Stomach (tissue), 9 donors: ENCODE results near the gene SSC5D. TPM values are rescaled to one million over a fixed set of nuclear protein-coding genes. Genes with fewer than 3 reads are reported as not detected.

Experiments used
- DNase-seq, 2 donors: peaks; one replicate each; pipeline versions ENCODE4 v3.0.0 to v3.0.0-alpha.2; 2013 to 2019
- H3K27ac ChIP-seq, 5 donors: fragments of 200-600 bp in 4 of 5; sonication (generic) in 4 of 5; one replicate each; pipeline ENCODE4 v1.5.1; 2013 to 2019; ENCODE audit warnings: mild to moderate bottlenecking in 1 of 5, moderate library complexity in 1 of 5
- H3K27me3 ChIP-seq, 3 donors: fragments of 200-600 bp; sonication (generic); one replicate each; pipeline ENCODE4 v1.5.1; 2017 to 2019; ENCODE audit warnings: mixed run types in 1 of 3
- H3K36me3 ChIP-seq, 4 donors: fragments of 200-600 bp; sonication (generic); 1 replicate in 3 of 4; 2 replicates in 1 of 4; pipeline ENCODE4 v1.5.1; 2016 to 2019
- H3K4me1 ChIP-seq, 4 donors: fragments of 200-600 bp; sonication (generic); one replicate each; pipeline ENCODE4 v1.5.1; 2016 to 2019
- H3K4me3 ChIP-seq, 4 donors: fragments of 200-600 bp; sonication (generic) in 3 of 4; one replicate each; pipeline ENCODE4 v1.5.1; 2016 to 2019; ENCODE audit warnings: mild to moderate bottlenecking in 1 of 4
- H3K9me3 ChIP-seq, 4 donors: fragments of 200-600 bp; sonication (generic); one replicate each; pipeline ENCODE4 v1.5.1; 2016 to 2019
- EP300 ChIP-seq: sonication (generic); formaldehyde crosslinking; IDR thresholded peaks from one replicate; pipeline ENCODE4 v1.6.1; 2017; ENCODE audit warnings: antibody characterized with exemption
- POLR2A ChIP-seq, 4 donors: fragments of 450-650 bp; IDR thresholded peaks; one replicate each; pipeline ENCODE4 v1.6.1; 2016; ENCODE audit warnings: antibody characterized with exemption in 4 of 4, control low read depth in 2 of 4, mild to moderate bottlenecking in 1 of 4, moderate library complexity in 1 of 4
- POLR2AphosphoS5 ChIP-seq, 3 donors: sonication (generic); formaldehyde crosslinking; IDR thresholded peaks; one replicate each; pipeline ENCODE4 v1.6.1; 2016; ENCODE audit warnings: antibody characterized with exemption in 3 of 3
- WGBS, 5 donors: extraction: QIAGEN DNeasy Blood & Tissue Kit in 3 of 5; methylation state at CpG; one replicate each; pipeline versions ENCODE4 v1.1.5 to v1.1.7; 2013 to 2018; 5-methylcytosine and 5-hydroxymethylcytosine counted together
- intact Hi-C: fragments of 100-400 bp; cut with DNase I; formaldehyde crosslinking; loops from one replicate; pipeline ENCODE4 v1.15.1; 2023; ENCODE audit warnings: low total_unique reads
- polyA plus RNA-seq, 3 donors: library from polyadenylated mRNA; stranded (reverse); fragments of 200-250 nt; gene quantifications; one replicate each; pipeline ENCODE4 v1.2.3, GENCODE V29; 2013
- total RNA-seq, 5 donors: library from RNA; depleted of rRNA; stranded (reverse); fragments of >200 nt; gene quantifications; one replicate each; pipeline versions ENCODE4 v1.1.0 to v1.2.3, GENCODE V29; 2014 to 2016
- TF ChIP-seq, protein P1 (sequence below), 7 experiments: fragments of 450-650 bp in 4 of 7; fragments of 200-600 bp in 3 of 7; sonication (generic) in 3 of 7; IDR thresholded peaks; one replicate each; pipeline ENCODE4 v1.5.1; 2016 to 2019; ENCODE audit warnings: antibody characterized with exemption in 7 of 7, control low read depth in 2 of 7, mild to moderate bottlenecking in 1 of 7
- donor health status: healthy with polysubstance abuse.
- donor health status: Bipolar disorder and iron deficiency.
- donor health status: healthy.

SSC5D gene
- total and polyA plus RNA-seq, 8 donors, result 0.46 to 15.1 (median 2.2) TPM; not detected in 1

DNA sequence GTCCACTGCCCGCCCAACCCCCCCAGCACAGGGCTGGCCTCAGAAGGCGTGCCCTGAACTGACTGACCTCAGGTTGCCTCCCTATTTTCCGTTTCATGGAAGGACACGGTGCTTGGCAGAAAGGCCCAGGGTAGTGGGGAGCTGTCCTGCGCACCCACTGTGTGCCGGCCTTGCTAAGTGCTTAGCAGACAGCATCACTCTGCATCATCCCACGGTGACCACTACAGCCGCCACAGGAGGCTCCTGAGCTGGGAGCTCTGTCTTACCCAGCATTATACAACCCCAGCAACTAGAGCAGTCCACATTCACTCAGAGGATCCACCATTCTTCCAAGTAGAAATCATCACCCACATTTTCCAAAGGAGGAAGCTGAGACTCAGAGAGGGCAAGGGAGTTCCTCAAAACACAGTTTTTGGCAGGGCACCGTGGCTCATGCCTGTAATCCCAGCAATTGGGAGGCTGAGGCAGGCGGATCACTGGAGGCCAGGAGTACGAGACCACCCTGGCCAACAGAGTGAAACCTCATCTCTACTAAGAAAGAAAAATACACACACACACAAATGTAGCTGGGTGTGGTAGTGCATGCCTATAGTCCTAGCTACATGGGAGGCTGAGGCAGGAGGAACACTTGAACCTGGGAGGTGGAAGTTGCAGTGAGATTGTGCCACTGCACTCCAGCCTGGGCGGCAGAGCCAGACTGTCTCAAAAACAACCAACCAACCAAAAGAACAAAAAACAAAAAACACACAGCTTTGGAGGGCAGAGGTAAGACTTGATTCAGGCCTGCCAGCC is 47.1 kb downstream of the SSC5D start:
- intact Hi-C loops, result no loop called here
- no peak for TF ChIP-seq POLR2AphosphoS5 (IDR thresholded peaks at IDR 0.05)
- TF ChIP-seq EP300, result no peak
- TF ChIP-seq POLR2A (IDR thresholded peaks at IDR 0.05), result no peak
- TF ChIP-seq, protein P1, sequence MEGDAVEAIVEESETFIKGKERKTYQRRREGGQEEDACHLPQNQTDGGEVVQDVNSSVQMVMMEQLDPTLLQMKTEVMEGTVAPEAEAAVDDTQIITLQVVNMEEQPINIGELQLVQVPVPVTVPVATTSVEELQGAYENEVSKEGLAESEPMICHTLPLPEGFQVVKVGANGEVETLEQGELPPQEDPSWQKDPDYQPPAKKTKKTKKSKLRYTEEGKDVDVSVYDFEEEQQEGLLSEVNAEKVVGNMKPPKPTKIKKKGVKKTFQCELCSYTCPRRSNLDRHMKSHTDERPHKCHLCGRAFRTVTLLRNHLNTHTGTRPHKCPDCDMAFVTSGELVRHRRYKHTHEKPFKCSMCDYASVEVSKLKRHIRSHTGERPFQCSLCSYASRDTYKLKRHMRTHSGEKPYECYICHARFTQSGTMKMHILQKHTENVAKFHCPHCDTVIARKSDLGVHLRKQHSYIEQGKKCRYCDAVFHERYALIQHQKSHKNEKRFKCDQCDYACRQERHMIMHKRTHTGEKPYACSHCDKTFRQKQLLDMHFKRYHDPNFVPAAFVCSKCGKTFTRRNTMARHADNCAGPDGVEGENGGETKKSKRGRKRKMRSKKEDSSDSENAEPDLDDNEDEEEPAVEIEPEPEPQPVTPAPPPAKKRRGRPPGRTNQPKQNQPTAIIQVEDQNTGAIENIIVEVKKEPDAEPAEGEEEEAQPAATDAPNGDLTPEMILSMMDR (IDR thresholded peaks at IDR 0.05), result no peak
- no peak overlapping the region for H3K27ac ChIP-seq
- H3K27me3 ChIP-seq, result peaks cover 0 to 11% (median 0%) of the 10 kb centered on the region in 3 donors
- no peaks in the 10 kb centered on the region for H3K9me3 ChIP-seq
- H3K4me3 ChIP-seq, result no peak overlapping the region
- no peaks in the 10 kb centered on the region for H3K4me1 ChIP-seq
- WGBS, 5 donors, result 69 to 77% (median 75%) methylated on average over 12 of the region's 12 CpGs
- no peaks in the 10 kb centered on the region for H3K36me3 ChIP-seq
- DNase-seq, result no peak

DNA sequence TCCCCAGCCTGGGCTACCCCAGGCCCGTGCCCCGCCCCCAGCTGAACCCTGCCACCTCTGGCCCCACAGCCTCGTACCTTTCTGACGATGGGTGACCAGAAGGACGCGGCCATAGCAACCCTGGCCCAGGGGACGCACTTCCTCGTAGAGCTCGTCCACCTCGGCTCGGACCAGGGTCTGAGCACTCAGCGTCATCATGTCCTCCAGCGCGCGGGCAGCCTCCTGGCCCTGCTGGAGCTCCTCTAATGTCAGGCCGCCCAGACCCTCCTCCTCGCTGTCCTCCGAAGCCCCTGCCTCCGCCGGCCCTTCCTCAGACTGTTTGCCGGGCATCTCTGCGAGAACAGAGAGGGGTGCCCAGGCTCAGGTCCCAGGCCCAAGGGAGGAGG is 47.7 kb downstream of the SSC5D start:
- Histone ChIP-seq H3K4me1 (no peaks in the 10 kb centered on the region), H3K9me3 (no peaks in the 10 kb centered on the region), H3K27me3 (peaks cover 0 to 8% (median 0%) of the 10 kb centered on the region in 3 donors), H3K4me3 (no peak overlapping the region), H3K27ac (no peak overlapping the region), H3K36me3 (no peaks in the 10 kb centered on the region)
- WGBS, 5 donors, result 88 to 94% (median 91%) methylated on average over 9 to 22 of the region's 22 CpGs
- intact Hi-C loops, result no loop called here
- TF ChIP-seq POLR2A (IDR thresholded peaks at IDR 0.05) (no peak), POLR2AphosphoS5 (IDR thresholded peaks at IDR 0.05) (no peak), EP300 (no peak)
- TF ChIP-seq, protein P1 (IDR thresholded peaks at IDR 0.05), result no peak
- no peak for DNase-seq

DNA sequence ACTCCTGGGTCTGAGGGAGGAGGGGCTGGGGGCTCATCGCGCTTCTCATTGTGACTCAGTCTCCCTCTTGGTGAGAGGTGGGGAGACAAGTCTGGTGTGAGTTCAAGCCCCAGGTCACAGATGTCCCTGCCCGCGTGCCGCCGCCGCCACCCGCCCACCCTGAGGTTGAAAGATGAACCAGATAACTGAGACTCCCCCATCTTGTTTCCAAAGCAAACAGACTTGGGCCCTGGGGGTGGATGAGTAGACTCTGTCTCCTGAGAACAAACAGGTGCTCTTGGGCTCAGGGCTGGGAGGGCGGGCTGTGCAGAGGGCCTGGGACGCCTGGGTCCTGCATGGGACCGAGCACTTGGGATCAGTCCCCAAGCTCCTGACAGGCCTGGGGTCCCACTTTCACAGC is 48.1 kb downstream of the SSC5D start:
- no peak overlapping the region for H3K4me3 ChIP-seq
- DNase-seq, result no peak
- H3K4me1 ChIP-seq, result no peaks in the 10 kb centered on the region
- 88 to 100% (median 96%) methylated on average over 2 to 11 of the region's 11 CpGs for WGBS, 5 donors
- H3K27me3 ChIP-seq, result peaks cover 0 to 5% (median 0%) of the 10 kb centered on the region in 3 donors
- no peak for TF ChIP-seq POLR2A (IDR thresholded peaks at IDR 0.05)
- TF ChIP-seq, protein P1 (IDR thresholded peaks at IDR 0.05), result no peak
- TF ChIP-seq EP300, result no peak
- TF ChIP-seq POLR2AphosphoS5 (IDR thresholded peaks at IDR 0.05), result no peak
- no peaks in the 10 kb centered on the region for H3K36me3 ChIP-seq
- H3K9me3 ChIP-seq, result no peaks in the 10 kb centered on the region
- no peak overlapping the region for H3K27ac ChIP-seq
- intact Hi-C loops, result no loop called here

DNA sequence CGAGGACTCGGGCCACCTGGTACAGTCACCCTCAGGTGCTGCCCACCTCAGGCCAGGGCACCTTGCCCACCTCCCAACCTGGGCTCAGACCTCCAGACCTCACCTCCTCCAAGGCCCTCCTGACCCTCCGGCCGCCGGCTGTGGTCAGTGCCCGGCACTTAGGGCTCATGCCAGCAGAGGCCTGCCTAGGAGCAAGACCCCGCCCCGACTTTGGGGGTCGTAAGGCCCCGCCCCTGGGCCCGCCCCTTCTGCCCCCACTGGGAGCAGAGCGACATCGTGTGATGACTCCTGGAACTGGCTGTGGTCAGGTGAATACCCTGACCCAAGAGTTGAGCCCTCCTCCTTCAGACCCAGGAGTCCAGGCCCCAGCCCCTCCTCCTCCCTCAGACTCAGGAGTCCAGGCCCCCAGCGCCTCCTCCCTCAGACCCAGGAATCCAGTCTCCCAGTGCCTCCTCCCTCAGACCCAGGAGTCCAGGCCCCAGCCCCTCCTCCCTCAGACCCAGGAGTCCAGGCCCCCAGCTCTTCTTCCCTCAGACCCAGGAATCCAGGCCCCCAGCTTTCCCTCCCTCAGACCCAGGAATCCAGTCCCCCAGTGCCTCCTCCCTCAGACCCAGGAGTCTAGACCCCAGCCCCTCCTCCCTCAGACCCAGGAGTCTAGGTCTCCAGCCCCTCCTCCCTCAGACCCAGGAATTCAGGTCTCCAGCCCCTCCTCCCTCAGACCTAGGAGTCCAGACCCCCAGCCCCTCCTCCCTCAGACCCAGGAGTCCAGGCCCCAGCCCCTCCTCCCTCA is 48.9 kb downstream of the SSC5D start, which contains the start of gene SBK2:
SBK2 (minus strand) TSS at position 183 of the 790 bp plus-strand sequence. CDS start 839 bp downstream, outside the sequence.
- Histone ChIP-seq H3K27ac (no peak within 1 kb of the TSS), H3K4me3 (no peak within 1 kb of the TSS), H3K36me3 (no peaks in the 10 kb centered on the region), H3K4me1 (no peaks in the 10 kb centered on the region), H3K9me3 (no peaks in the 10 kb centered on the region), H3K27me3 (peaks cover 0 to 5% (median 0%) of the 10 kb centered on the region in 3 donors)
- intact Hi-C loops, result no loop called here
- DNase-seq, result no peak
- WGBS, 5 donors, result 27 to 68% (median 41%) methylated on average over 6 to 14 of the region's 14 CpGs
- TF ChIP-seq EP300 (no peak), POLR2AphosphoS5 (IDR thresholded peaks at IDR 0.05) (no peak), POLR2A (IDR thresholded peaks at IDR 0.05) (no peak)
- TF ChIP-seq, protein P1 (IDR thresholded peaks at IDR 0.05), result no peak
